DND-41 (cell line): Measurements from ENCODE around the gene FGFBP3.

Experiments used
- ATAC-seq: fragments of 200-7000 bp; cut with Tn5 transposase; 3 replicates; pipeline ENCODE4 v1.9.1; 2021; ENCODE audit warnings: low read depth; ENCODE audit not compliant: insufficient read depth
- DNase-seq: peaks from one replicate; pipeline ENCODE4 v3.0.0-alpha.2; 2020
- H2AFZ ChIP-seq: 2 replicates; pipeline ENCODE4 v1.6.0; 2012; ENCODE audit warnings: low read depth, low read length
- H3K27ac ChIP-seq: 2 replicates; pipeline ENCODE4 v1.5.1; 2012; ENCODE audit warnings: low read length, inconsistent platforms
- H3K27me3 ChIP-seq: fragments of 200-600 bp; sonication (generic); 2 replicates; pipeline ENCODE4 v1.6.0; 2012; ENCODE audit warnings: low read length, mild to moderate bottlenecking, inconsistent platforms; ENCODE audit not compliant: insufficient read depth, poor library complexity
- H3K36me3 ChIP-seq: 2 replicates; pipeline ENCODE4 v1.5.1; 2012; ENCODE audit warnings: low read length, inconsistent platforms; ENCODE audit not compliant: insufficient read depth
- H3K4me1 ChIP-seq: 2 replicates; pipeline ENCODE4 v1.5.1; 2012; ENCODE audit warnings: mild to moderate bottlenecking, low read length; ENCODE audit not compliant: insufficient read depth
- H3K4me2 ChIP-seq: 2 replicates; pipeline ENCODE4 v1.6.0; 2012; ENCODE audit warnings: mild to moderate bottlenecking, moderate library complexity, low read length, inconsistent platforms; ENCODE audit not compliant: insufficient read depth
- H3K4me3 ChIP-seq, 2 experiments: fragments of 200-600 bp in 1 of 2; shearing (Covaris generic) in 1 of 2; 2 replicates each; pipeline ENCODE4 v1.5.1; 2012 to 2016; ENCODE audit warnings: inconsistent platforms in 2 of 2, low read length in 2 of 2, mild to moderate bottlenecking in 2 of 2, low read depth in 1 of 2, moderate library complexity in 1 of 2
- H3K79me2 ChIP-seq: 2 replicates; pipeline ENCODE4 v1.6.0; 2012; ENCODE audit warnings: low read length, inconsistent platforms; ENCODE audit not compliant: insufficient read depth
- H3K9ac ChIP-seq: 2 replicates; pipeline ENCODE4 v1.6.0; 2012; ENCODE audit warnings: low read depth, mild to moderate bottlenecking, inconsistent platforms, low read length, moderate library complexity
- H3K9me3 ChIP-seq: 2 replicates; pipeline ENCODE4 v1.5.1; 2012; ENCODE audit warnings: low read length, moderate library complexity, mild to moderate bottlenecking, inconsistent platforms; ENCODE audit not compliant: insufficient read depth, severe bottlenecking
- H4K20me1 ChIP-seq: 2 replicates; pipeline ENCODE4 v1.6.0; 2012; ENCODE audit warnings: low read length; ENCODE audit not compliant: insufficient read depth
- CTCF ChIP-seq: IDR thresholded peaks from 2 replicates; pipeline ENCODE4 v1.5.1; 2012; ENCODE audit warnings: borderline replicate concordance, low read length, moderate library complexity, mild to moderate bottlenecking; ENCODE audit not compliant: poor library complexity, severe bottlenecking; ENCODE audit errors: extremely low read depth
- EZH2 ChIP-seq: IDR thresholded peaks from 3 replicates; pipeline ENCODE4 v1.6.1; 2012; ENCODE audit warnings: borderline replicate concordance, low read depth, mild to moderate bottlenecking, moderate library complexity, low read length, inconsistent platforms; ENCODE audit not compliant: severe bottlenecking

Gene FGFBP3

GRCh38 chr10:91910467-91910866 lies 1.2 kb upstream of the FGFBP3 start:
- Histone ChIP-seq H3K9ac (no peak overlapping the region), H3K4me2 (no peak overlapping the region), H3K79me2 (peaks cover 8% of the 10 kb centered on the region), H3K27ac (no peak overlapping the region), H3K36me3 (peaks cover 10% of the 10 kb centered on the region; the same call in 1 of the 2 replicates), H3K4me1 (peaks cover 32% of the 10 kb centered on the region), H3K27me3 (no peaks in the 10 kb centered on the region), H3K9me3 (no peaks in the 10 kb centered on the region), H4K20me1 (no peaks in the 10 kb centered on the region), H2AFZ (no peak overlapping the region), H3K4me3 (no peak overlapping the region)
- no peak for DNase-seq
- TF ChIP-seq EZH2 (no peak), CTCF (no peak)
- ATAC-seq = no peak

- ATAC-seq (peak; percentile 83), DNase-seq (peak; percentile 79)
- peak overlapping the region; percentile 94 for H3K4me2 ChIP-seq
- H3K79me2 ChIP-seq = peaks cover 8% of the 10 kb centered on the region
- H4K20me1 ChIP-seq = no peaks in the 10 kb centered on the region
- H3K9me3 ChIP-seq = no peaks in the 10 kb centered on the region
- peak overlapping the region; percentile 83 for H3K9ac ChIP-seq
- H3K4me1 ChIP-seq = peaks cover 32% of the 10 kb centered on the region
- H2AFZ ChIP-seq = peak overlapping the region; percentile 96
- H3K27ac ChIP-seq = peak overlapping the region; percentile 70
- TF ChIP-seq CTCF (peak; percentile 85), EZH2 (no peak)
- peaks cover 10% of the 10 kb centered on the region; the same call in 1 of the 2 replicates for H3K36me3 ChIP-seq
- H3K27me3 ChIP-seq = no peaks in the 10 kb centered on the region
- H3K4me3 ChIP-seq = peak overlapping the region; percentile 64 to 67
These were observed 759 bp downstream of the FGFBP3 start for GRCh38 chr10:91908337-91909116.

GRCh38 chr10:91907914-91908336 lies 1.4 kb downstream of the FGFBP3 start:
- Histone ChIP-seq H3K9ac (peak overlapping the region; percentile 83), H3K36me3 (peaks cover 10% of the 10 kb centered on the region; the same call in 1 of the 2 replicates), H3K79me2 (peaks cover 8% of the 10 kb centered on the region), H3K27me3 (no peaks in the 10 kb centered on the region), H3K9me3 (no peaks in the 10 kb centered on the region), H2AFZ (peak overlapping the region; percentile 96), H3K27ac (peak overlapping the region; percentile 70), H3K4me1 (peaks cover 32% of the 10 kb centered on the region), H3K4me2 (peak overlapping the region; percentile 94), H3K4me3 (peak overlapping the region; percentile 64 to 67), H4K20me1 (no peaks in the 10 kb centered on the region)
- DNase-seq (no peak), ATAC-seq (no peak)
- TF ChIP-seq EZH2 (no peak), CTCF (no peak)
